DMS114 treated with DMSO at 0.1 percent for 48 hours (cell line): ENCODE data around the gene MORC1.
"Not testable (repeated sequence)": the region's sequence is repeated elsewhere in the genome, so short reads cannot be mapped to it uniquely, and the experiment has no call there.

Source experiments
- DNase-seq: peaks from one replicate; lab custom pipeline; 2025; ENCODE audit not compliant: unreplicated experiment; lab: John Stamatoyannopoulos, UW

The MORC1 gene

DNA sequence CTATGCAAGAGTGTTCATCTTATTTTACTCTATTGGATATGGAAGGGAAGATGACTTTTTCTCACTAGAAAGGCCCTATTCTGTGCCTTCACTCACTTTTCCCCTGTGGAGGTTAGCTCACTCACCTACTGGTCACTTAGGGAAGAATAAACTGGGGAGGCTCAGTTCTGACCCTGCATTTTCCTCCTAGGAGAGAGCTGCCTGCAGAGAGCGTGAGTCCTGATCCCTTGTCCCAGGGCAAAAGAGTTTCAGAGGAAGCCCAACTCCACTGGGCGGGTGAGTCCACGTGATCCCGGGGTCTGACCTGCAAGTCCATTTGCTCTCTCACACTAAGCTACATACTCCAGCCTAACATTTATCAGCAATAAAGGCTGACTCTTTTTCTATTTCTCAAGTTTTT is 8.4 kb downstream of the MORC1 start:
- no peak for DNase-seq

DNA sequence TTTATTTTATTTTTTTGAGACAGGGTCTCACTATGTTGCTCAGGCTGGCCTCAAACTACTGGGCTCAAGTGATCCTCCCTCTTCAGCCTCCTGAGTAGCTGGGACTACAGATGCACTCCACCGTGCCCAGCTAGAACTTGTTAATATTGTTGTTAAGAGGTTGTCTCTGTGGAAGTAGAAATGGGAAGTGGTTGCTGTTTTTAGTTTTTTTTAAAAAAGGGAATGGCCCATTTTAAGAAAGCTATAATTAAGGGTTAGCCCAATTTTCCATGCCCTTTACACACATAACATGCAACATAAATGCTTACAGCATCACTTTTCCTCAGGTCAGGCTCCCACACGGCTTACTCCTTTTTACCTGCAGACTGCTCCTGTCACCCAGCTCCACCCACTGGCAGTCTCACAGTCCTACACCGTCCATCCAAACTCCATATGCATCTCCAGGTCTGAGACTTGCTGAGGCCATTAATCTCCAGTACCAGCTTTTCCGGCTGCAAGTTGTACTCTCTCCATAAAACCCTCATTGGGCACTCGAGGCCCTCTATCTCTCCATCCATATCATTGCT is 19.8 kb downstream of the MORC1 start:
- DNase-seq = no peak

DNA sequence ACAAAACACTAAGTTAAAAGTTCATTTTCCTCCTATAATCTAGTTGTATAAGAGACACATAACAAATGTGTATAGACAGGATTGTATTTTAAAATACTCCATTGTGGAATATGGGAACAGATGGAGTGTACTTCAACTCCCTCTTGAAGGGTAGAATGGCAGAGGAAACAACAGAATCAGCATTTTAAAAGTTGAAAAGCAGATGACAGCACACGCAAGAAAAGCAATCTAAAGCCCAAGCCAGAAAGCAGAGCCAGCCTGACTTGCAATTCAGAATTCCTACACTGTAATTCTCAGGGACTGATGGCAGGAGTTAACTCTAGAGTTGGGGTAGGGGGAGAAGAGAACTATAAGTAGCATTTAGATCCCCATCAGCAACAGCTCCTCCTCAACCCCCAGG is 22.8 kb downstream of the MORC1 start:
- DNase-seq = no peak

DNA sequence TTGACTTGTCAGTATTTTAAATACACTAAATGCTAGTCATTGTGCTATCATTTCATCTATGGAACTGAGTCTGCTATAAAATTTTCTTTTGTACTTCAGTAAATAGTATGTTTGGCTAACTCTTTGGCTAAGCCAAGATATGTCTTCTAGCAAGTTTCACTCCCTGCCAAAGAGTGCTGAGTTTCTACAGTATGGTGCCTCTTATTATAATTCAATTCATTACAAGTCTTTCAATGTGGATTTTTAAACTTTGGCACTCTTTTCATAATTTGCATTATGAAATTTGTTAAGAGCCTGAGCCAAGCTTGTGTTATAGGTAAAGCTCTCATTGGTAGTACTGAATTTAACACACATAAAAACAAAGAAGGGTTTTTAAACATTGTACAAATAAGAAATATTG is 24.4 kb downstream of the MORC1 start:
- DNase-seq = no peak

DNA sequence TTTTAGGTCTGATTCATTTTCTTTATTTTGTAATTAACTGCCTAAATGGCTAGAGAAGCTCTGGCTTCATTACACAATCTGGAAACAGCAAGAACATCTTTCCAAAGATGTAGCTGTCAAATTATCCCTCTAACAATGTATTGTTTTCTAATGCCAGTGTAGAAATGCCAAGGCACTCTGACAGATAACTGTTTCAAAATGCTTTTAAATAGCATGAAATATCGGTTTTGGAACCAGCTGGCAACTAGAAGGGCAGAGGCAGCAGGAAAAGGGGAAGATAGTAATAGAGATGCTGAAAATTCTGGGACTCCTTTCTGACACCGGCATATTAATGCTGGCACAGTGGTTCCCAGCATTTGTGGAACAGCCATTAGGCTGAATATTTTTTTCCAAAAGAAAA is 26.1 kb downstream of the MORC1 start:
- no peak for DNase-seq

DNA sequence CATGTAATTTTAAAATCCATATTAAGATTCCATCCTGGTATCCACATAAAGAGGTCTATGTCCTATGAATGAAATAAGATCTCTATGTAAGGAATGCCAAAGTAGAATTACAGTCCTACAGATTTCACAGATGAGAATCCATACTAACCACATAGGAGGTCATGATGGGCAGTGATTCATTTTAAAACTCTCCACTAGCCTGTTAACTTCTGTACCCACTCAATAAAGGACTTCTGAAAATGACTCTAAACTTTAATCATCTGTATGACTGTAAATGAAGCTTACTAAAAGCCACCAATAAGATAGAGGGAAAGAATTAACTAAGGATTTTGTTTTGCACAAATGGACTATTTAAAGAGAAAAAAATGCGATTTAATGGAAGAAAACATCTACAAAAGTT is 28.7 kb downstream of the MORC1 start:
- DNase-seq = no peak

DNA sequence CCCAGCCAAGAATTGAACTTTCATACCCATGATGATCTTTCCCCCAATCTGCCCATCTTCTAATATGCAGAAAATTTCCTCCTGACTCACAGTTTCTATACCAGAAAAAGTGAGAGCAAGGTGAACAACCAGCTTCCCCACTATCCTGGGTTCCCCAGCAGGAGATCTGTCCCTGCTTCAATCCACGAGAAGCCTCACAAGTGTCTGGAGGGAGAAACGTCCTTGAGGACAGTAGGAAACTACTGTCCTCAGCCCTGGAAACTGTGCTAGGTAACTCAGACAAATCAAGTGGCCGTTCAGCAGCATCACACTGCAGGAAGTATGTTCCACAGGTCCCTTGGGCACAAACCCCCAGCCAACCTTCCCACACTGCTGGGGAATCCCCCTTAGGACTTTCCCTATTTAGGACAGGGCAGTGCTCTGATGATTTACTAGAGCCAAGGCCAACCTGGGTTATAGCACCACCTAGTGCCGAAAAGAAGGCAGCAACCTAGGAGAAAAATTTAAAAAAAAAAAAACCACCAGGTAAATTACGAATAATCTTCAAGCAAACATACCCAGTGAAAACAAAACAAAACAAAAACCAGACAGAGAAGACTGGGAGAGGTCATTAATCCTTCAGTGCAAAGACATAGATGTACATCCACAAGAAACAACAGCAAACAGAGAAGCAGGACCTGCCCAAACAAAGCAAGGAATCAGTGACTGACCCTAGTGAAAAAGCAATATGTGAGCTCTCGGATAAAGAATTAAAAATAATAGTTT is 36.0 kb downstream of the MORC1 start:
- no peak for DNase-seq

DNA sequence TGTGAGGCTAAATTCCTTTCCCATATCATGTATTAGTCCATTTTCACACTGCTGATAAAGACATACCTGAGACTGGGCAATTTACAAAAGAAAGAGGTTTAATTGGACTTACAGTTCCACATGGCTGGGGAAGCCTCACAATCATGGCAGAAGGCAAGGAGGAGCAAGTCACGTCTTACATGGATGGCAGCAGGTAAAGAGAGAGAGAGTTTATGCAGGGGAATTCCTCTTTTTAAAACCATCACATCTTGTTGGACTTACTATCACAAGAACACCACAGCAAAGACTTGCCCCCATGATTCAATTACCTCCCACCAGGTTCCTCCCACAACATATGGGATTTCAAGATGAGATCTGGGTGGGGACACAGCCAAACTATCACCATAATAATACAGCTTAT is 37.8 kb downstream of the MORC1 start:
- not testable (repeated sequence) for DNase-seq

DNA sequence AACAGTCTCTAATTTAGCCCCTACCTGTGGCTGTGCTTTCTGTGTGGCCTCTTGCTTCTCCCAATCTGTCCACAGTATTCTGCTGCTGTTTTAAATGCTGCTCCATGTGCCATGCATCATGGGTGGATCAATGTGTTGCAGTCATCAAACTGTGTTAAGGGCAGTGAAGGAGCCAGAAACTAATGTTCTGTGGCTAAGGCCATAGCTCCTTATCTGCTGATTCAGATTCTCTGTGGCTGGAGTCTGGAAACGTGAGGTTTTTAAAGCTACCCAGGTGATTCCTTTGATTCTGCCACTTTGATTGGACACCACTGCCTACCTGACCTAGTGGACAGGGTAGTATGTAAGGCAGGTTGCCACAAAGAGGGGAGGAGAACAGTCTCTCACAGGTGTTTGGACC is 44.8 kb downstream of the MORC1 start:
- no peak for DNase-seq

DNA sequence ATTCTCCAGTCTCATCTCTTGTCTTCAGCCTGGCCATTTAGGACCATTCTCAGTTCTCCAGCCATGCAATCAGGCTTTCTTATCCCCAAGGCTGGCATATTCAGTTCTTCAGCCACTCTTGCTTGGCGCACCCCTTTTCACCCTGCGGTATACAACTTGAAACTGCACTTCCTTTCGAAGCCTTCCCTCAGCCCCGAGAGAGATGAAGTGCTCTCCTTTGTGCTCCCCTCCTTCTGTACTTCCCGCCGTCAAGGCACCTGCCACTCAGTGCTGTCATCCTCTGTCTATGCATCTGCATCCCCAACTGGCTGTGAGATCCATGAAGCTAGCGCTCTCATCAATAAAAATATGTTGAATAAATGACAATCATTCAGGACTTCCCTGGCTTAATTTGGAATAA is 45.7 kb downstream of the MORC1 start:
- no peak for DNase-seq

DNA sequence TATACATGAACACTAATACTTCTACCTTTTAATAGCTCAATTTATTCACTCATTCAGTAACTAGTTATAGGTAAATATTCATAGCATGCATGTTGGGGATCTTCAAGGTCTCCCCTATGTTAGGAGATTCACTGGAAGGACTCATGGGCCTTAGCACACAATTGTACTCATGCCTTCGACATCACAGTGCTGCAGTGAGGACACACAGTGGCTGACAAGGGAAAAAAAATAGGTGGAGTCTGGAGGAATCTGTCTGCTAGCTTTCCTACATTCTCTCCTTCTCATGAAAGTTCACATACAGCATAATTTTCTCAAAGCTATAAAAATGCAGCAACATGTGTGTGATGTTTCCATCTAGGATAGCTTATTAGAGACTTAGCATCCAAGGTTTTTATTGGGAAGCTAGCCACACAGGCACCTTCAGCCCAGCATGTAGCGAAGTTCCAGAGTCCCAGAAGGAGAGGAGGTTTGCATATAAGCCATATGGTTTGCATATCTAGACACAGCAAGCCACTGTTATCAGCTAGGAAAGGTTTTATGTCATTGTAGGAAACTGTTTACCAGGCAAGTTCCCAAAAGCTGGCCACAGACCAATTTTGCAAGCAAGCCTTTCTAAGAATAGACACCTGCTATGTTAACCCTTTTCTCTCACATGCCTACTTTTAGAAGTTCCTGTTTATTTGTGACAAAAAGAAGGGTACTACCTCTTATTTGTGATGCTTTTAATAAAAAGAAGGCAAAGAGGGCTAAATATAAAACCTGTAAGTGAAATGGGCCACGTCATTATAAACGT is 46.4 kb downstream of the MORC1 start:
- DNase-seq = no peak

DNA sequence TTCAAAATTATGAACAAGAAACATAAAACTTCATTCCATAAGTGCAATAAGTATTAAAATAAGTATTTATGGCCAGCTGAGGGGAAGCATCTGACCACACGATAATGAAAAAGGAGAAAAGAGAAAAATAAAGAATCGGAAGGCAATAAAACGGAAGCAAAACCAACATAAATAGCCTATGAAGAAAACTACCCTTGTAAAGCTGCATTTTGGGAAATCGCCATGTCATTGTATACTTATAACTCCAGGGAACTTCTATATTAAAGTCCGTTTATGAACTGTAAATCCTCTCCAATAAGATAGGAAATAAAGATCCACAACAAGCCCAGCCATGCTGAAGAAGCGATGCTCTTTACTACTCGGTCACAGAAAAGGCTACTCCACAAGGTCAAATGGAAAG is 47.7 kb downstream of the MORC1 start:
- DNase-seq = no peak

DNA sequence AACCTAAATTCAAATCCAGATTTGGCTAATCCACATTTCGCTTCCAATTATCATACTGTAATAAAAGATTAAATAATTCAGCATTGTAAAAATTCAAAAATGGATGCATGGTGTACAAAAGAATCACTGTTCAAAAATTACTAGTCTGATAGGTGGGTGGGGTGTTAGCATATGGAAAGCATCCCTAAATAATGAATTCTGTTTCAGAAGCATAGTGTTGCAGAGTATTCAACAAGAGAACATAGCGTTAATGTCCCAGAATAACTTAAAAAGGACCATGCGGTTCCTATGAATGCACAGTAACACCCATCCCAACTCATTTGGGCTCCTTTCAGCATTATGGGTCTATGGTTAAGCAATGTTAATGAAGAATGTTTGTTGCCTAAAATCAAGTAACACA is 51.1 kb downstream of the MORC1 start:
- DNase-seq = no peak

DNA sequence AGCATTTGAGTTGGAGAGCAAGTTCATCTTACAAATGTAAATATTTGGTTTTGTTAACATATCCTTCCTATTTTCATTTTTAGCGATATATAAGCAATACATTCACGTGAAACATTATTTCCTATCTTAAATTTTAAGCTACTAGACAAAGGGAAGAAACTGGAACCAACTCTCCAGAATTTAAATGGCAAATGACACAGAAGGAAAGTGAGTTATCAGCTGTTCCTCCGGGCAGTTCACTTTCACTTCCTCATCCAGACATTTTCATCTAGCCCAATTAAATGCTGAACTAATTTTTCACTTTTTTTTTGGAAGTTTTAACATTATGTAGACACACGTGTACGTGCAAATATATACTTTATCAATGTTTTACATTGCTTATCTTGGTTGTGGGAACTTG is 58.7 kb downstream of the MORC1 start:
- DNase-seq = no peak

DNA sequence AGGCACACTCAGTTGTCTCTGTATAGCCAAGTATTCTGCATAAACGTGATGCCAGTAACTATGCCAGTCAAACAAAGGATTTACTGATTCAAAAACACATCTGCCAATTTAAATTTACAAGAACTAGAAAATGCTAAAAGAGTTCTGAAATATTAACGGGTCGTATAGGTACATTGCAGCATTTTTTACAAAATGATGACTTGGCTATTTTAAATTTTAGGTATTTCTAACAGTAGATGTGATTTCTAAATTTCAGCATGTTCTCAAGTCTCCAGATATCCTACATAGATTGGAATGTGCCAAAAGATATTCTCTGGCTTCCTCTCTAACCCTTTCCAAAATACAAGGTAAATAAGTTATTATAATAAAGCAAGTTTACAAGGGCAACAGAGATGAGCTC is 60.3 kb downstream of the MORC1 start:
- DNase-seq = no peak

DNA sequence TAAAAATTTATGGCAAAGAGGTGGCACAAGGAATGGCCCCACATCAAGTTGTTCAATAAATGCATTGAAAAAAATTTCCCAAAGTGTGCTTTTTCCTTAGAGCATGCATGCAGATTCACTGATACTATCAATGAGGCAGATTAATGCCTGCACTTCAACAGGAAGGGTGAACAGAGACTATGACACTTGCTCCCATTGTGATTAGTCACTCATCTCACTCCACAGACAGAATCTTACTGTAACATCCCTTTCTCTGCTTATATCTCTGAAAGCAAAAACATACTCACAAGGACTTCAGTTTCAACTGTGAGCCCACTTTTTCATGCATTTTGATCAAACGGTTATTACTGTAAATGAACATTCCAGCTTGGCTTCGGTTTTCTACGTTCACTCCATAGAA is 60.9 kb downstream of the MORC1 start:
- DNase-seq = no peak

DNA sequence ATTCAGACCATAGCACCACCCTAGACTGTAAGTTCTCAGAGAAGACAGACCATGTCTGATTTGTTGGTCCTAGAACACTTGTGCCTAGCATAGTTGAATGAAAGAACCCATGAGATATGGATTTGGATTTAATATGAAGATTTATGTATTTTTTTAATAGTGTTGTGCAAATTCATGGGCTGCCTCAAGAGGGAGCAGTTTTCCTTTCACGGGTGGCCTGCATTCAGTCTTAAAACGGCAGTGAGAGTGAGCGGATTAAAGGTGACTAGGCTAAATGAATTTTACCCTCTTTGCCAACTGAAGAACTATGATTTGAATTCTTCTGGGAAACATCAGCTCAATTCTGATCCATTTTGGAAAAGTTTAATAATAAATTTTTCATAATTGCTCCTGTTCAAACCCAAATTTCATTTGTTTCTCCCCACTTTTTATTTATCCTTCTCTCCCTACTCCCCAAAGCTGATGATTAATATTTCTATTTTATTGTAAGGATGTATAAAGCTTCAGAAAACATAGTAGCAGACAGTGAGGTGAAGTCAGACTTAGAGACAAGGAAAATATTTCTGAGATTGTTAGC is 67.3 kb downstream of the MORC1 start:
- no peak for DNase-seq

DNA sequence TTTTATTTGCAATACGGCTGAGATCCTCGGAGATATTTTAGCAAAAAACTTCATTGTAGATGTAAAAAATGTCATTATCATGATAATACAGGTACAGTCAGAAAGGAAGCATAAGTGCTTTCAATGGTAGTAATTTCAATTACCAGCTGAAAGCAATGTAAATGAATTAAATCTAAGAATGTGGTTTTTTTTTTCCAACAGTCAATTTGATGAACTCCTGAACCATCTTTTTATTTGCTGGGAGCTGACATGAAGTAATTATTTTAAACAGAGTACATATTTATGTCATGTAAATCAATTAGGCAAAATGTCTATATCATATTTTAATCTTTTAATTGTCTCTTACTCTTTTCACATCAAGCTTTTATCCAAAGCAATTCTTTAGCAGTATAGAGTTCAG is 70.6 kb downstream of the MORC1 start:
- no peak for DNase-seq

DNA sequence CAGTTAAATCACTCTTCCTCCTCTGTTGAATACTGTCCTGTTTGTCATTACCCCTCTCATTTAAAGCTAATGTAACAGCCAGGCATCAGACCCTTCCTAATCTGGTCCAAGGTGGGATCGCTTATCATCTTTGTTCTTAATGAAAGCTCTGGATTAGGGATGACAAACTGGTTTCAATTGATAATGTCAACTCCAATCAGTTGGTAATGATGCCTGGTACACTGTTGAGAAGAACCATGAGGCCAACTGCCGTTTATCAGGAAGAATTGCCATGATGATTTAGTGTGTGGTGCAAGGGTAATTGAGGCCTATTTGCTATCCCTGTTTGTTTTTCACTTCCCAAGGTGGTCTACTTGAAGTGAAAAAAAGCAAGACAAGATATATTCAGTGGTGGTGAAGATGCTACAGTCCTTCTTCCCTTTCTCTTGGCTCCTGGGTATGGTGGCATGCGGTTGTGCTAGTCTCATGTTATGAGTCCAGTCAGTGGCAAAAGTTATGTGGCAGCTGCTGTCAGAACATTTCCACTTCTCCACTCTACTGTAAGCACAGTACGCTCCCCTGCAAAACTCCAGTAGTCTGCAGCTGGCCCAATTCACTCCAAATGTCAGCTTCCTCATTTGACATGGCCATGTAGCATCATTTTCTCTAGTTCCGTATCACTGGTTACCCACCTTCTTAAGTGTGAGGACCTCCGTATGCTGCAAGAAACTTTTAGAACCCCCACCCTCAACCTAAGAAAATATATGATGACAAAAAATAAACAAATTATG is 72.5 kb downstream of the MORC1 start:
- DNase-seq = no peak

DNA sequence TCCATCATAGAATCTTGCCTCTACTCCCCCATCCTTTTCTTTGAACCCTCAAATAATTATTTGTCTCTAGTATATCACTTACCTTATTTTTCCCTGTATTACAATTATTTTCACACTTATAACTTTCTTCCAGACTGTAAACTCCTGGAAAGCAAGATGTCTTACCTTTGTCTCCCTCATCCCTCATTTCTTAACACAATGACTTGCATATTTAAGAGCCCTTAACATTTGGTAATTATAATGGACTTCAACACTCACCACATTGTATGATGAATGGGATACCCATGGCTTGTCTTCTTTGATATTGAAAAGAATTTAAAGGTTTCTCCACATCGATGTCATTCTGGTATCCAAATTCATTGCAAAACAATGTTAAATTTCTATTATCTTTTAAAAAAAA is 82.9 kb downstream of the MORC1 start:
- DNase-seq = no peak

DNA sequence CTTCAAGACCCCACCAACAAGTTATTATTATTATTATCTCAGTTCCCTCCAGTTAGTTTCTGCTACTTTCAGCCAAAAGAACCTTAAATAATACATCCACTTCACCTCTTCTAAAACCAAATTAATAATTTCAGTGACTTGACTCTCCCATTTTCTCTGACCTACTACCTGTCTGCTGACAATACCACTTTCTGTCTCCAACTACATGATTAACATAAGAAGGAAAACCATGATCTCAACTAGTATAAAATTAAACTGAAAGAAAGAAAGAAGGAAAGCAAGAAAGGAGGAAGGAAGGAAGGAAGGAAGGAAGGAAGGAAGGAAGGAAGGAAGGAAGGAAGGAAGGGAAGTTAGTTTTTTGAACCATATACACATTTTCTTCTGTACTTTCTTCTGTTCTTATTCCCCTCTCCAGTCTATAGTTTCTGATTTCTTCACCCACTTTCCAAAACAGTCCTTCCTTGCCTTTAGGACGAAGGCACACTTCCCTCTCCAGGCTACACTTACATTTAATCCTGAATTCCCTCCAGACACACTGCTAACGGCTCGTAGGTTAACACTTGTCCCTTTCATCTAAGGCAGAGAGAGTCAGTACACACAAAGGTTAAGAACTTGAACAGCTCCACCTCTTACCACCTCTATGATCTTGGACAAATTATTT is 84.8 kb downstream of the MORC1 start:
- no peak for DNase-seq
